GM12878 (cell line): ENCODE measurements around the gene COA1. TPM values are rescaled to one million over a fixed set of nuclear protein-coding genes. Genes with fewer than 3 reads are reported as not detected.

Experiments used
- ATAC-seq: fragments of 200-7000 bp; cut with Tn5 transposase; 3 replicates; pipeline ENCODE4 v1.9.1; 2020; ENCODE audit warnings: mild to moderate bottlenecking, moderate library complexity
- BruUV-seq: library from RNA; stranded (reverse); fragments of 400-500 nt; replicated peaks from 2 replicates; lab custom pipeline; 2021; lab: Mats Ljungman, UMichigan
- CTCF ChIA-PET: fragments of 300-600 bp; sonication (Branson Sonifier 250); formaldehyde crosslinking; extraction: SDS; loops from one replicate; lab custom pipeline; 2021; ENCODE audit warnings: inconsistent platforms; lab: Yijun Ruan, JAX
- POLR2A ChIA-PET: fragments of 350-600 bp; formaldehyde crosslinking; extraction: SDS; loops from one replicate; lab custom pipeline; 2021; ENCODE audit warnings: inconsistent platforms; lab: Charles Lee
- RAD21 ChIA-PET: fragments of 300-600 bp; sonication (Branson Sonifier 250); formaldehyde crosslinking; loops from one replicate; lab custom pipeline; 2023; ENCODE audit warnings: antibody characterized with exemption; ENCODE audit not compliant: unreplicated experiment; lab: Charles Lee
- SMC1A ChIA-PET: fragments of 300-600 bp; sonication (Branson Sonifier 250); formaldehyde crosslinking; loops from one replicate; lab custom pipeline; 2023; ENCODE audit not compliant: unreplicated experiment, uncharacterized antibody; lab: Charles Lee
- DNase-seq: peaks from one replicate; pipeline ENCODE4 v3.0.0-alpha.2; 2011; ENCODE audit warnings: low read depth, low spot score
- FAIRE-seq: peaks from 3 replicates; lab custom pipeline; 2011; peaks lifted over from hg19 to GRCh38; lab: Jason Lieb, UNC
- H2AFZ ChIP-seq: 2 replicates; pipeline ENCODE4 v1.6.0; 2011; ENCODE audit warnings: low read depth, low read length, control low read depth; ENCODE audit not compliant: control insufficient read depth
- H3K27ac ChIP-seq: 2 replicates; pipeline ENCODE4 v1.5.1; 2011; ENCODE audit warnings: control low read depth; ENCODE audit not compliant: control insufficient read depth, insufficient read depth
- H3K27me3 ChIP-seq, 2 experiments: replicated peaks in 1 of 2; 2 replicates each; pipeline versions ENCODE4 v1.6.0 to v1.6.1; 2011; ENCODE audit warnings: low read length in 1 of 2; ENCODE audit not compliant: control insufficient read depth in 2 of 2, insufficient read depth in 2 of 2
- H3K36me3 ChIP-seq, 2 experiments: 2 replicates each; pipeline ENCODE4 v1.5.1; 2011; ENCODE audit warnings: low read length in 1 of 2; ENCODE audit not compliant: control insufficient read depth in 2 of 2, insufficient read depth in 2 of 2
- H3K4me1 ChIP-seq: 2 replicates; pipeline ENCODE4 v1.6.1; 2011; ENCODE audit warnings: mild to moderate bottlenecking, low read length, moderate library complexity, mixed read lengths; ENCODE audit not compliant: control insufficient read depth, insufficient read depth
- H3K4me2 ChIP-seq: 2 replicates; pipeline ENCODE4 v1.6.0; 2011; ENCODE audit warnings: control low read depth; ENCODE audit not compliant: control insufficient read depth, insufficient read depth
- H3K4me3 ChIP-seq: fragments of 200-600 bp; sonication (generic); 2 replicates; pipeline ENCODE4 v1.5.1; 2016
- H3K79me2 ChIP-seq: 2 replicates; pipeline ENCODE4 v1.6.0; 2011; ENCODE audit warnings: low read length; ENCODE audit not compliant: control insufficient read depth, insufficient read depth
- H3K9ac ChIP-seq: 2 replicates; pipeline ENCODE4 v1.8.0; 2011; ENCODE audit warnings: low read length, control low read depth, mixed read lengths; ENCODE audit not compliant: control insufficient read depth, insufficient read depth
- H3K9me3 ChIP-seq: replicated peaks from 3 replicates; pipeline ENCODE4 v1.5.1; 2011; ENCODE audit warnings: mild to moderate bottlenecking, low read length; ENCODE audit not compliant: control insufficient read depth, insufficient read depth
- H4K20me1 ChIP-seq: 2 replicates; pipeline ENCODE4 v1.6.0; 2011; ENCODE audit not compliant: control insufficient read depth, insufficient read depth
- CBX5 ChIP-seq: sonication (generic); IDR thresholded peaks from 2 replicates; pipeline ENCODE4 v1.6.1; 2016; ENCODE audit warnings: low read depth, moderate library complexity, mild to moderate bottlenecking, inconsistent platforms
- CREB1 ChIP-seq: IDR thresholded peaks from 2 replicates; pipeline ENCODE4 v1.6.1; 2012; ENCODE audit warnings: low read depth, mild to moderate bottlenecking, inconsistent platforms
- EED ChIP-seq: sonication (generic); IDR thresholded peaks from 2 replicates; pipeline ENCODE4 v1.6.1; 2016; ENCODE audit warnings: antibody characterized with exemption, low read depth
- EGR1 ChIP-seq, 2 experiments: IDR thresholded peaks; 1 replicate in 1 of 2; 2 replicates in 1 of 2; pipeline ENCODE4 v1.6.1; 2011 to 2012; ENCODE audit warnings: low read depth in 2 of 2, low read length in 2 of 2, borderline replicate concordance in 1 of 2, mild to moderate bottlenecking in 1 of 2, moderate library complexity in 1 of 2
- ETV6 ChIP-seq, 2 experiments: fragments of 450-650 bp in 1 of 2; IDR thresholded peaks in 1 of 2; conservative IDR thresholded peaks in 1 of 2; 2 replicates each; pipeline ENCODE4 v1.6.1; 2014; ENCODE audit warnings: antibody characterized with exemption in 1 of 2, borderline replicate concordance in 1 of 2, low read depth in 1 of 2, mild to moderate bottlenecking in 1 of 2, moderate library complexity in 1 of 2
- EZH2 ChIP-seq: IDR thresholded peaks from 2 replicates; pipeline ENCODE4 v1.6.1; 2012; ENCODE audit warnings: low read depth, mild to moderate bottlenecking, control low read depth, inconsistent platforms, low read length, borderline replicate concordance; ENCODE audit not compliant: control insufficient read depth
- JUNB ChIP-seq: IDR thresholded peaks from 2 replicates; pipeline ENCODE4 v1.6.1; 2016; ENCODE audit warnings: antibody characterized with exemption, mild to moderate bottlenecking
- KAT2A ChIP-seq: conservative IDR thresholded peaks from 2 replicates; pipeline ENCODE4 v1.6.1; 2011; ENCODE audit warnings: low read depth, low read length; ENCODE audit not compliant: control insufficient read depth
- RUNX3 ChIP-seq: IDR thresholded peaks from 2 replicates; pipeline ENCODE4 v1.6.1; 2012; ENCODE audit warnings: low read length, inconsistent platforms
- SIN3A ChIP-seq: IDR thresholded peaks from 2 replicates; pipeline ENCODE4 v1.6.1; 2012; ENCODE audit warnings: low read depth, low read length, improper control_type of control experiment
- SMC3 ChIP-seq: IDR thresholded peaks from 2 replicates; pipeline ENCODE4 v1.6.1; 2011; ENCODE audit warnings: low read length, improper control_type of control experiment, borderline replicate concordance
- SRF ChIP-seq, 2 experiments: IDR thresholded peaks; 2 replicates each; pipeline ENCODE4 v1.6.1; 2011; ENCODE audit warnings: low read depth in 2 of 2, low read length in 2 of 2, mild to moderate bottlenecking in 1 of 2, moderate library complexity in 1 of 2
- TARDBP ChIP-seq: IDR thresholded peaks from 2 replicates; pipeline ENCODE4 v1.6.1; 2016; ENCODE audit warnings: borderline replicate concordance
- YY1 ChIP-seq: IDR thresholded peaks from 2 replicates; pipeline ENCODE4 v1.6.1; 2011; ENCODE audit warnings: low read depth, mild to moderate bottlenecking, low read length
- WGBS: methylation state at CpG from one replicate; pipeline ENCODE4 v1.1.6; 2016; ENCODE audit warnings: low lambda C conversion rate; ENCODE audit not compliant: insufficient replicate concordance, insufficient coverage; ENCODE audit errors: missing lambda C conversion rate; 5-methylcytosine and 5-hydroxymethylcytosine counted together
- in situ Hi-C: fragments of 300-500 bp; cut with MboI; formaldehyde crosslinking; loops from 9 replicates; pipeline ENCODE4 v1.14.3; 2018; ENCODE audit warnings: mixed read lengths
- intact Hi-C: fragments of 100-400 bp; cut with micrococcal nuclease; formaldehyde crosslinking; loops from one replicate; pipeline ENCODE4 v1.14.2; 2022; ENCODE audit not compliant: unreplicated experiment
- polyA plus RNA-seq, 11 experiments: library from polyadenylated mRNA; depleted of rRNA in 4 of 11; unstranded in 6 of 11; stranded (reverse) in 5 of 11; fragments of >200 nt; fragmentation: Nextera tagmentation in 4 of 11; fragmentation: Illumina TruSeq in 1 of 11; extraction: Ambion mirVana in 4 of 11; extraction: Trizol in 1 of 11; gene quantifications; 1 replicate in 1 of 11; 2 replicates in 10 of 11; pipeline versions ENCODE4 v1.2.1 to v1.2.3, GENCODE V29; 2011 to 2016; ENCODE audit warnings: inconsistent platforms in 2 of 11, missing spikeins in 2 of 11, low read depth in 1 of 11
- total RNA-seq, 4 experiments: library from RNA; depleted of rRNA in 3 of 4; stranded (reverse); fragments of >200 nt in 3 of 4; fragmentation: Illumina TruSeq in 1 of 4; extraction: Trizol in 1 of 4; gene quantifications; 2 replicates each; pipeline versions ENCODE4 v1.2.1 to v1.2.3, GENCODE V29; 2013 to 2021
- TF ChIP-seq, protein P1 (sequence below): fragments of 450-650 bp; IDR thresholded peaks from 2 replicates; pipeline ENCODE4 v1.6.1; 2016; ENCODE audit warnings: mild to moderate bottlenecking

COA1 gene
- total and polyA plus RNA-seq, 10 of the 15 experiments (the other 5 are each of a cell fraction or from before 2014, with no cell fraction given), result 83.1 to 258 (median 111) TPM

- WGBS, result 73% methylated on average over 4 of the region's 4 CpGs
- DNase-seq (no peak), ATAC-seq (no peak), FAIRE-seq (no peak)
- in situ Hi-C loops, result no loop called here
- no TSS peak for BruUV-seq
- H3K27me3 ChIP-seq, result no peaks in the 10 kb centered on the region
- H3K27ac ChIP-seq, result no peak overlapping the region
- ChIA-PET POLR2A (no interaction called here), CTCF (no interaction called here), SMC1A (no interaction called here), RAD21 (interaction anchor here (1.2 kb wide), 1 partner anchor 18 kb away, joined by 3 read pairs; no protein-coding TSS in a partner anchor)
- H4K20me1 ChIP-seq, result no peaks in the 10 kb centered on the region
- H3K4me3 ChIP-seq, result no peak overlapping the region
- H3K4me2 ChIP-seq, result no peak overlapping the region
- H3K36me3 ChIP-seq, result peaks cover 2 to 4% of the 10 kb centered on the region in 2 experiments; a peak in 3 of 4 replicates
- peaks cover 10% of the 10 kb centered on the region for H3K4me1 ChIP-seq
- H3K9ac ChIP-seq, result no peak overlapping the region
- H3K9me3 ChIP-seq, result peaks cover 38% of the 10 kb centered on the region
- H3K79me2 ChIP-seq, result peaks cover 71% of the 10 kb centered on the region
- intact Hi-C loops, result no loop called here
- TF ChIP-seq CBX5 (0 out of 2 replicates have a peak, but pooled peaks have one; percentile 25), EZH2 (no peak), KAT2A (no peak)
- H2AFZ ChIP-seq, result no peak overlapping the region
Observed at GRCh38 chr7:43671521-43671920, 57.8 kb downstream of the COA1 start.

DNA sequence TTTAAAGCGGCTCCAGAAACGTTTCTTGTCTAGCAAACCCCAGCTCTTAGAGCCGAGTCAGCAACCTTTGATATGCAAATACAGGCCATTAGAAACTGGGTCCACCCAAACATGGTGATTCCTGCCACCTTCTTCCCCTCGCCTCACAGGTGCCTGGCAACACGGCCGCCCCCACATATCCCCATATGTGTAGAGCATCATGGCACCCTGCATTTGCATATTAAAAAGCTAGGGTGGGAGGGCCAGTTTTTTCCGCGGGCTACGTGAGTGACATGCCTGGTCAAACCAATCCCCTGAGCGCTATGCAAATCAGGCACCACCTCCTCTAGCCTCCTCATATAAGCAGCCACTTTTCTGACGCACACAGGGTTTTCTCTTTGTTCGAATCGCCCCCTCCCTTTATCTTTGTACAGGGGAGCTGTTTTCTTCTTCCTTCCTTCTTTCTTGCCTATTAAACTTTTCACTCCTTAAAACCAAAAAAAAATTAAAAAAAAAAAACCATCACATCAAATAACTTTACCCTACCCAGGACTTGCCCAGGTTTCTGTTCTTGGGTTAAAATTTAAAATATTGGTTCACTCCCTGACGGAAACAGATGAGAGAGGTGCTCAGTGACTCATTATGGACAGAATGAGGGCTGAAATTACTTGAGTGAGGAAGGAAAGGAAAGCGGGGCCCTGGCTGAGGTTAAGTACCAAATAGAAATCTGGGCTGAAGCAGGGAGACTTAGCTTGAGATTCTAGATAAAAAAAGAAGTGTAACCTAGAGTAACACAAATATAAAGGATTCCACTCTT, 59.8 kb downstream of the COA1 start:
- ChIA-PET POLR2A (interaction anchor here (0.6 to 1.2 kb wide), 5 partner anchors 10 to 189 kb away, joined by 3 to 5 read pairs (median 3); no protein-coding TSS in a partner anchor), RAD21 (interaction anchor here (1.1 kb wide), 1 partner anchor 30 kb away, joined by 3 read pairs; no protein-coding TSS in a partner anchor), SMC1A (interaction anchor here (0.7 to 1.3 kb wide), 3 partner anchors 9 to 30 kb away, joined by 3 to 4 read pairs (median 3); no protein-coding TSS in a partner anchor), CTCF (no interaction called here)
- in situ Hi-C loops (no loop called here), intact Hi-C loops (no loop called here)
- DNase-seq, result no peak
- 42% methylated on average over 15 of the region's 15 CpGs for WGBS
- FAIRE-seq, result no peak
- no peak overlapping the region for H2AFZ ChIP-seq
- H3K9ac ChIP-seq, result no peak overlapping the region
- H4K20me1 ChIP-seq, result no peaks in the 10 kb centered on the region
- peaks cover 2 to 4% of the 10 kb centered on the region in 2 experiments; a peak in 3 of 4 replicates for H3K36me3 ChIP-seq
- no peak overlapping the region; the same call in 1 of the 2 replicates for H3K4me2 ChIP-seq
- H3K4me1 ChIP-seq, result peaks cover 12% of the 10 kb centered on the region
- H3K4me3 ChIP-seq, result no peak overlapping the region
- peak; percentile 21; the same call in 2 of the 3 replicates for ATAC-seq
- TSS peak; percentile 13 for BruUV-seq
- peaks cover 37% of the 10 kb centered on the region for H3K9me3 ChIP-seq
- 0 out of 2 replicates have a peak overlapping the region, but pooled peaks have one; percentile 4 for H3K27ac ChIP-seq
- no peaks in the 10 kb centered on the region for H3K27me3 ChIP-seq
- H3K79me2 ChIP-seq, result peaks cover 71% of the 10 kb centered on the region
- TF ChIP-seq SIN3A, result no peak
- TF ChIP-seq CREB1, result peak; percentile 21; the same call in 1 of the 2 replicates
- TF ChIP-seq ETV6 (conservative IDR thresholded peaks at IDR 0.05 in 1 of 2, IDR thresholded peaks at IDR 0.05 in 1 of 2; ENCODE audit: borderline replicate concordance in 1 of 2, low read depth in 1 of 2), result 0 out of 4 replicates have a peak, but pooled peaks of 1 of the 2 experiments have one; percentile 51
- no peak for TF ChIP-seq SMC3
- TF ChIP-seq EED, result 0 out of 2 replicates have a peak, but pooled peaks have one; percentile 21
- TF ChIP-seq TARDBP, result no peak
- TF ChIP-seq EGR1 (IDR thresholded peaks at IDR 0.05; ENCODE audit: borderline replicate concordance in 1 of 2, low read depth in 2 of 2, low read length in 2 of 2), result peak in 1 of 2 experiments; percentile 66; a peak in 2 of 3 replicates
- peak; percentile 65 for TF ChIP-seq JUNB
- peak; percentile 35; the same call in 1 of the 2 replicates for TF ChIP-seq RUNX3
- peak; percentile 40; the same call in 1 of the 2 replicates for TF ChIP-seq YY1
- TF ChIP-seq SRF (IDR thresholded peaks at IDR 0.05; ENCODE audit: low read depth in 2 of 2, low read length in 2 of 2), result peak; percentile 33 to 73; a peak in 2 of 4 replicates
- TF ChIP-seq, protein P1, sequence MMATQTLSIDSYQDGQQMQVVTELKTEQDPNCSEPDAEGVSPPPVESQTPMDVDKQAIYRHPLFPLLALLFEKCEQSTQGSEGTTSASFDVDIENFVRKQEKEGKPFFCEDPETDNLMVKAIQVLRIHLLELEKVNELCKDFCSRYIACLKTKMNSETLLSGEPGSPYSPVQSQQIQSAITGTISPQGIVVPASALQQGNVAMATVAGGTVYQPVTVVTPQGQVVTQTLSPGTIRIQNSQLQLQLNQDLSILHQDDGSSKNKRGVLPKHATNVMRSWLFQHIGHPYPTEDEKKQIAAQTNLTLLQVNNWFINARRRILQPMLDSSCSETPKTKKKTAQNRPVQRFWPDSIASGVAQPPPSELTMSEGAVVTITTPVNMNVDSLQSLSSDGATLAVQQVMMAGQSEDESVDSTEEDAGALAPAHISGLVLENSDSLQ, result peak; percentile 52
